ENCODE measurements around the gene MAPK10. TPM values are rescaled to one million over a fixed set of nuclear protein-coding genes. Genes with fewer than 3 reads are reported as not detected.

MAPK10 gene
- total RNA-seq, 2 experiments from 2014 or later, result not detected

- Mint-ChIP-seq H3K36me3 (ENCODE audit: low read depth) (no peaks in the 10 kb centered on the region), H3K27me3 (ENCODE audit: low read depth) (no peaks in the 10 kb centered on the region), H3K9me3 (ENCODE audit: insufficient read depth) (no peaks in the 10 kb centered on the region), H3K4me3 (no peak overlapping the region), H3K4me1 (ENCODE audit: low read depth) (no peaks in the 10 kb centered on the region), H3K27ac (no peak overlapping the region)
- ATAC-seq (no peak), DNase-seq (no peak)
- CTCF ChIA-PET, result no interaction called here
- POLR2A ChIA-PET, result no interaction called here
These were observed 408.8 kb downstream of the MAPK10 start for GRCh38 chr4:85951099-85951498.

- CTCF ChIA-PET, result no interaction called here
- Mint-ChIP-seq H3K9me3 (ENCODE audit: insufficient read depth) (no peaks in the 10 kb centered on the region), H3K36me3 (ENCODE audit: low read depth) (no peaks in the 10 kb centered on the region), H3K27me3 (ENCODE audit: low read depth) (no peaks in the 10 kb centered on the region), H3K27ac (no peak overlapping the region), H3K4me3 (no peak overlapping the region), H3K4me1 (ENCODE audit: low read depth) (no peaks in the 10 kb centered on the region)
- DNase-seq (no peak), ATAC-seq (no peak)
- POLR2A ChIA-PET, result no interaction called here
These were observed 413.0 kb downstream of the MAPK10 start for GRCh38 chr4:85946821-85947220.

DNA sequence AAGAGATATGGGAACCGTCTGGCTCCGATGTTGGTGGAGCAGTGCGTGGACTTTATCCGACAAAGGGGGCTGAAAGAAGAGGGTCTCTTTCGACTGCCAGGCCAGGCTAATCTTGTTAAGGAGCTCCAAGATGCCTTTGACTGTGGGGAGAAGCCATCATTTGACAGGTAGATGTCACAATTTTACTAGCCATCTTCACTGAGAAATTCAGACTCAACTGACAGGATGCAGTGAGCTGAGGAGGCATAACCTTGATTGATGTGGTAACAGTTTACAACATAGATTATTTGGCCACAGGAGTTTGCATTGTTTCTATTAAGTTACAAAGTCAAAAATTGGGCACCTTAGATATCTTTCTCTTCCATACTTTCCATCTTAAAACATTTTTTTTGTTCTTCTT, 417.7 kb downstream of the MAPK10 start:
- ATAC-seq, result no peak
- CTCF ChIA-PET, result no interaction called here

GRCh38 chr4:85940151-85940550, 419.7 kb downstream of the MAPK10 start:
- DNase-seq (no peak), ATAC-seq (no peak)
- Mint-ChIP-seq H3K9me3 (ENCODE audit: insufficient read depth) (no peaks in the 10 kb centered on the region), H3K27me3 (ENCODE audit: low read depth) (peaks cover 4% of the 10 kb centered on the region), H3K36me3 (ENCODE audit: low read depth) (no peaks in the 10 kb centered on the region), H3K4me1 (ENCODE audit: low read depth) (no peaks in the 10 kb centered on the region), H3K4me3 (no peak overlapping the region), H3K27ac (no peak overlapping the region)
- ChIA-PET POLR2A (no interaction called here), CTCF (no interaction called here)

More for the DNA sequence above, 417.7 kb downstream of the MAPK10 start:
- no peaks in the 10 kb centered on the region for H3K9me3 Mint-ChIP-seq (ENCODE audit: insufficient read depth)
- H3K27ac Mint-ChIP-seq, result no peak overlapping the region
- POLR2A ChIA-PET, result no interaction called here
- no peak for DNase-seq
- H3K36me3 Mint-ChIP-seq (ENCODE audit: low read depth), result no peaks in the 10 kb centered on the region
- no peak overlapping the region for H3K4me3 Mint-ChIP-seq
- peaks cover 4% of the 10 kb centered on the region for H3K27me3 Mint-ChIP-seq (ENCODE audit: low read depth)
- no peaks in the 10 kb centered on the region for H3K4me1 Mint-ChIP-seq (ENCODE audit: low read depth)

Other genes starting within 250 kb of the MAPK10 start
- under 1 TPM; 0.08 to 0.16 TPM for gene PTPN13, start 234.3 kb upstream of the MAPK10 start, total RNA-seq

Data from activated CD8-positive, alpha-beta T cell treated with anti-CD3 and anti-CD28 coated beads, Interleukin-2, amount 10 ng/mL, durations not matched to agents 7 days and 5 days (primary cell).